Hepatocyte (in vitro differentiated cells): ENCODE measurements around the gene SH3BGR.

Experiments
- CTCF ChIP-seq: fragments of 200-600 bp; sonication (generic); IDR thresholded peaks from 2 replicates; pipeline ENCODE4 v1.5.1; 2016; ENCODE audit warnings: antibody characterized with exemption, mild to moderate bottlenecking; ENCODE audit not compliant: poor library complexity
- EZH2 ChIP-seq: fragments of 200-600 bp; sonication (generic); IDR thresholded peaks from 2 replicates; pipeline ENCODE4 v1.6.1; 2016; ENCODE audit warnings: antibody characterized with exemption, mild to moderate bottlenecking, borderline replicate concordance
- EZH2phosphoT487 ChIP-seq: fragments of 200-600 bp; sonication (generic); IDR thresholded peaks from one replicate; pipeline ENCODE4 v1.6.1; 2018; ENCODE audit warnings: antibody characterized with exemption, mild to moderate bottlenecking, low read depth, moderate library complexity; ENCODE audit not compliant: unreplicated experiment, severe bottlenecking

GRCh38 chr21:39559511-39559910, 107.7 kb downstream of the SH3BGR start:
- TF ChIP-seq CTCF, result no peak
- TF ChIP-seq EZH2phosphoT487, result no peak
- no peak for TF ChIP-seq EZH2
